Measurements from ENCODE around the gene FLT1. TPM values are rescaled to one million over a fixed set of nuclear protein-coding genes. Genes with fewer than 3 reads are reported as not detected.

The FLT1 gene
- total RNA-seq, 2 donors from 2014 or later, result 3.2 to 10.3 TPM

GRCh38 chr13:28316129-28316528 is 178.8 kb downstream of the FLT1 start:
- Mint-ChIP-seq H3K27ac (peak overlapping the region; percentile 1), H3K4me3 (no peak overlapping the region), H3K36me3 (ENCODE audit: low read depth) (no peaks in the 10 kb centered on the region), H3K9me3 (no peaks in the 10 kb centered on the region), H3K27me3 (ENCODE audit: insufficient read depth) (no peaks in the 10 kb centered on the region), H3K4me1 (peaks cover 11% of the 10 kb centered on the region)
- Histone ChIP-seq H3K27ac (ENCODE audit: low read depth, low read length) (no peak overlapping the region), H3K36me3 (ENCODE audit: control insufficient read depth, insufficient read depth, low read length) (no peaks in the 10 kb centered on the region), H3K4me3 (ENCODE audit: low read length) (no peak overlapping the region), H3K9ac (ENCODE audit: extremely low read depth, low read length, poor library complexity, severe bottlenecking) (no peak overlapping the region), H3K9me3 (ENCODE audit: control insufficient read depth, low read length) (no peaks in the 10 kb centered on the region), H3K4me1 (ENCODE audit: control insufficient read depth, insufficient read depth, low read length) (peaks cover 6% of the 10 kb centered on the region), H3K27me3 (ENCODE audit: control insufficient read depth, insufficient read depth, low read length, poor library complexity, severe bottlenecking) (no peaks in the 10 kb centered on the region)
- no peak for DNase-seq
- no peak for TF ChIP-seq CTCF (conservative IDR thresholded peaks at IDR 0.05)
- WGBS, 2 experiments (ENCODE audit: insufficient coverage in 1 of 2, insufficient read length in 1 of 2), result 83 to 85% methylated on average over 1 to 5 of the region's 5 CpGs

- no peak overlapping the region for H3K27ac Mint-ChIP-seq
- 89 to 97% methylated on average over 1 to 6 of the region's 6 CpGs for WGBS, 2 experiments (ENCODE audit: insufficient coverage in 1 of 2, insufficient read length in 1 of 2)
- H3K4me3 ChIP-seq (ENCODE audit: low read length), result no peak overlapping the region
- H3K4me1 ChIP-seq (ENCODE audit: control insufficient read depth, insufficient read depth, low read length), result no peaks in the 10 kb centered on the region
- H3K36me3 Mint-ChIP-seq (ENCODE audit: low read depth), result no peaks in the 10 kb centered on the region
- no peaks in the 10 kb centered on the region for H3K9me3 ChIP-seq (ENCODE audit: control insufficient read depth, low read length)
- H3K4me3 Mint-ChIP-seq, result no peak overlapping the region
- no peaks in the 10 kb centered on the region for H3K27me3 Mint-ChIP-seq (ENCODE audit: insufficient read depth)
- TF ChIP-seq CTCF (conservative IDR thresholded peaks at IDR 0.05), result no peak
- H3K36me3 ChIP-seq (ENCODE audit: control insufficient read depth, insufficient read depth, low read length), result no peaks in the 10 kb centered on the region
- no peak for DNase-seq
- no peak overlapping the region for H3K9ac ChIP-seq (ENCODE audit: extremely low read depth, low read length, poor library complexity, severe bottlenecking)
- peaks cover 8% of the 10 kb centered on the region for H3K4me1 Mint-ChIP-seq
- no peaks in the 10 kb centered on the region for H3K27me3 ChIP-seq (ENCODE audit: control insufficient read depth, insufficient read depth, low read length, poor library complexity, severe bottlenecking)
- no peaks in the 10 kb centered on the region for H3K9me3 Mint-ChIP-seq
- no peak overlapping the region for H3K27ac ChIP-seq (ENCODE audit: low read depth, low read length)
Measured at GRCh38 chr13:28314879-28315278, 180.0 kb downstream of the FLT1 start.

- no peaks in the 10 kb centered on the region for H3K9me3 Mint-ChIP-seq
- peaks cover 15% of the 10 kb centered on the region for H3K4me1 Mint-ChIP-seq
- no peak overlapping the region for H3K27ac Mint-ChIP-seq
- Histone ChIP-seq H3K9ac (ENCODE audit: extremely low read depth, low read length, poor library complexity, severe bottlenecking) (no peak overlapping the region), H3K27me3 (ENCODE audit: control insufficient read depth, insufficient read depth, low read length, poor library complexity, severe bottlenecking) (no peaks in the 10 kb centered on the region), H3K27ac (ENCODE audit: low read depth, low read length) (no peak overlapping the region), H3K4me3 (ENCODE audit: low read length) (no peak overlapping the region), H3K9me3 (ENCODE audit: control insufficient read depth, low read length) (no peaks in the 10 kb centered on the region), H3K4me1 (ENCODE audit: control insufficient read depth, insufficient read depth, low read length) (peaks cover 5% of the 10 kb centered on the region), H3K36me3 (ENCODE audit: control insufficient read depth, insufficient read depth, low read length) (no peaks in the 10 kb centered on the region)
- TF ChIP-seq CTCF (conservative IDR thresholded peaks at IDR 0.05), result peak; percentile 62
- no peaks in the 10 kb centered on the region for H3K36me3 Mint-ChIP-seq (ENCODE audit: low read depth)
- no peaks in the 10 kb centered on the region for H3K27me3 Mint-ChIP-seq (ENCODE audit: insufficient read depth)
- DNase-seq, result peak; percentile 63
- WGBS, 2 experiments (ENCODE audit: insufficient coverage in 1 of 2, insufficient read length in 1 of 2), result 96 to 100% methylated on average over 2 to 5 of the region's 6 CpGs
- H3K4me3 Mint-ChIP-seq, result no peak overlapping the region
Measured at GRCh38 chr13:28313579-28313978, 181.3 kb downstream of the FLT1 start.
